T-helper 9 cell (primary cell): ENCODE data around the gene ZNF516.

ENCODE experiments used
- DNase-seq: peaks from one replicate; pipeline ENCODE4 v3.0.0-alpha.2; 2020

Gene ZNF516

GRCh38 chr18:76398295-76398694 lies 96.7 kb downstream of the ZNF516 start:
- DNase-seq: no peak

GRCh38 chr18:76397631-76398030 lies 97.4 kb downstream of the ZNF516 start:
- DNase-seq: no peak

GRCh38 chr18:76396792-76397191 lies 98.2 kb downstream of the ZNF516 start:
- DNase-seq: no peak

GRCh38 chr18:76395609-76396008 lies 99.4 kb downstream of the ZNF516 start:
- no peak for DNase-seq

- DNase-seq: no peak
Measured at GRCh38 chr18:76394780-76395476, 100.1 kb downstream of the ZNF516 start.

- DNase-seq: no peak
Measured at GRCh38 chr18:76392349-76392748, 102.7 kb downstream of the ZNF516 start.

GRCh38 chr18:76391746-76392145 lies 103.3 kb downstream of the ZNF516 start:
- DNase-seq: no peak

- no peak for DNase-seq
Measured at GRCh38 chr18:76391038-76391437, 104.0 kb downstream of the ZNF516 start.

GRCh38 chr18:76390452-76391035 lies 104.5 kb downstream of the ZNF516 start:
- no peak for DNase-seq

GRCh38 chr18:76389716-76390115 lies 105.3 kb downstream of the ZNF516 start:
- no peak for DNase-seq

- no peak for DNase-seq
Measured at GRCh38 chr18:76388891-76389423, 106.1 kb downstream of the ZNF516 start.

- DNase-seq: no peak
Measured at GRCh38 chr18:76388261-76388660, 106.8 kb downstream of the ZNF516 start.

GRCh38 chr18:76387608-76388007 lies 107.4 kb downstream of the ZNF516 start:
- no peak for DNase-seq

GRCh38 chr18:76386886-76387285 lies 108.2 kb downstream of the ZNF516 start:
- no peak for DNase-seq

- no peak for DNase-seq
Measured at GRCh38 chr18:76386071-76386470, 109.0 kb downstream of the ZNF516 start.

- no peak for DNase-seq
Measured at GRCh38 chr18:76385681-76385975, 109.4 kb downstream of the ZNF516 start.

GRCh38 chr18:76384861-76385680 lies 110.0 kb downstream of the ZNF516 start:
- no peak for DNase-seq

- no peak for DNase-seq
Measured at GRCh38 chr18:76384114-76384790, 110.8 kb downstream of the ZNF516 start.

- DNase-seq: no peak
Measured at GRCh38 chr18:76383636-76384035, 111.4 kb downstream of the ZNF516 start.

GRCh38 chr18:76382275-76382674 lies 112.8 kb downstream of the ZNF516 start:
- no peak for DNase-seq

- DNase-seq: no peak
Measured at GRCh38 chr18:76380791-76381405, 114.1 kb downstream of the ZNF516 start.

GRCh38 chr18:76380127-76380729 lies 114.8 kb downstream of the ZNF516 start:
- DNase-seq: no peak
